Caco-2 (cell line): ENCODE measurements around the gene SERPINB6. TPM values are rescaled to one million over a fixed set of nuclear protein-coding genes. Genes with fewer than 3 reads are reported as not detected.

Experiments used
- BruUV-seq: library from RNA; stranded (reverse); fragments of 400-500 nt; replicated peaks from 2 replicates; lab custom pipeline; 2021; lab: Mats Ljungman, UMichigan
- CTCF ChIA-PET: fragments of 300-600 bp; sonication (Branson Sonifier 250); formaldehyde crosslinking; loops from one replicate; lab custom pipeline; 2022; ENCODE audit warnings: antibody characterized with exemption; lab: Charles Lee
- POLR2A ChIA-PET: fragments of 300-600 bp; sonication (Branson Sonifier 250); formaldehyde crosslinking; loops from one replicate; lab custom pipeline; 2022; ENCODE audit warnings: antibody characterized with exemption; lab: Charles Lee
- DNase-seq, 2 experiments: peaks; one replicate each; pipeline versions ENCODE4 v3.0.0 to v3.0.0-alpha.2; 2020 to 2022
- H3K27me3 ChIP-seq: replicated peaks from 2 replicates; pipeline ENCODE4 v1.6.0; 2011; ENCODE audit warnings: low read length; ENCODE audit not compliant: control insufficient read depth, insufficient read depth
- H3K36me3 ChIP-seq: 2 replicates; pipeline ENCODE4 v1.5.1; 2011; ENCODE audit warnings: low read length; ENCODE audit not compliant: control insufficient read depth, insufficient read depth
- H3K4me1 ChIP-seq: fragments of 250-450 bp; sonication (Bioruptor Pico); 2 replicates; pipeline ENCODE4 v1.5.1; 2020; ENCODE audit warnings: mild to moderate bottlenecking
- H3K4me3 ChIP-seq: 2 replicates; pipeline ENCODE4 v1.5.1; 2011; ENCODE audit warnings: low read depth, mild to moderate bottlenecking, control low read depth, low read length
- H3K9me3 ChIP-seq: fragments of 250-450 bp; sonication (Bioruptor Pico); 2 replicates; pipeline ENCODE4 v1.5.1; 2020; ENCODE audit warnings: mild to moderate bottlenecking, moderate library complexity
- H3K27ac Mint-ChIP-seq: one replicate; pipeline ENCODE4 v1.8.0; 2022; ENCODE audit warnings: mixed read lengths; ENCODE audit not compliant: unreplicated experiment
- H3K27me3 Mint-ChIP-seq: one replicate; pipeline ENCODE4 v1.8.0; 2022; ENCODE audit warnings: mixed read lengths; ENCODE audit not compliant: insufficient read depth, unreplicated experiment
- H3K36me3 Mint-ChIP-seq: one replicate; pipeline ENCODE4 v1.8.0; 2022; ENCODE audit warnings: mild to moderate bottlenecking, mixed read lengths; ENCODE audit not compliant: insufficient read depth, unreplicated experiment
- H3K4me1 Mint-ChIP-seq: one replicate; pipeline ENCODE4 v1.8.0; 2022; ENCODE audit warnings: low read depth, mixed read lengths; ENCODE audit not compliant: unreplicated experiment
- H3K4me3 Mint-ChIP-seq: one replicate; pipeline ENCODE4 v1.8.0; 2022; ENCODE audit warnings: mild to moderate bottlenecking, moderate library complexity, mixed read lengths; ENCODE audit not compliant: unreplicated experiment
- H3K9me3 Mint-ChIP-seq: one replicate; pipeline ENCODE4 v1.8.0; 2022; ENCODE audit warnings: mixed read lengths; ENCODE audit not compliant: unreplicated experiment
- intact Hi-C: fragments of 100-400 bp; cut with micrococcal nuclease; formaldehyde crosslinking; loops from one replicate; pipeline ENCODE4 v1.10.0; 2022; ENCODE audit not compliant: unreplicated experiment
- total RNA-seq: library from RNA; stranded (reverse); gene quantifications from 2 replicates; pipeline ENCODE4 v1.2.3, GENCODE V29; 2022
- TF ChIP-seq, protein P1 (sequence below), 2 experiments: fragments of 200-600 bp in 1 of 2; IDR thresholded peaks; 1 replicate in 1 of 2; 2 replicates in 1 of 2; pipeline versions ENCODE4 v1.5.1 to v1.8.0; 2011 to 2022; ENCODE audit warnings: antibody characterized with exemption in 1 of 2, control low read depth in 1 of 2, inconsistent platforms in 1 of 2, low read depth in 1 of 2, low read length in 1 of 2, mild to moderate bottlenecking in 1 of 2, moderate library complexity in 1 of 2; ENCODE audit not compliant: insufficient read depth in 1 of 2, severe bottlenecking in 1 of 2, unreplicated experiment in 1 of 2

Gene SERPINB6
- total RNA-seq, 1 experiment from 2014 or later = 60.0 TPM

DNA sequence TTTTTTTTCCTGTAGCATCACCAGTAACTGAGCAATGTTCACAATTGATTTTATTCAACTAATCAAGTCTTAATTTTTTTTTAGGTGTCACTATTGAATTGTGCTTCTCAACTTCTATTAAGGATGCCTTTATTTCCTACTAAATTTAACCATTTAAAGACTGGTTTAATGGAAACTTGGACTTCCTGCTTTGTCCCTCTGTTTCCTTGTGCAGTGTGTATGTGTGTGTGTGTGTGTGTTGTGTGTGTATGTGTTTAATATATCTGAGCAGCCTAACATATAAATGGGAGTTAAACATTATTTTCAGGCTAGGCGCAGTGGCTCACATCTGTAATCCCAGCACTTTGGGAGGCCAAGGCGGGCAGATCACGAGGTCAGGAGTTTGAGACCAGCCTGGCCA is 1.8 kb downstream of the SERPINB6 start:
- ChIA-PET POLR2A (no interaction called here), CTCF (no interaction called here)
- no peaks in the 10 kb centered on the region for H3K27me3 ChIP-seq
- TF ChIP-seq, protein P1, sequence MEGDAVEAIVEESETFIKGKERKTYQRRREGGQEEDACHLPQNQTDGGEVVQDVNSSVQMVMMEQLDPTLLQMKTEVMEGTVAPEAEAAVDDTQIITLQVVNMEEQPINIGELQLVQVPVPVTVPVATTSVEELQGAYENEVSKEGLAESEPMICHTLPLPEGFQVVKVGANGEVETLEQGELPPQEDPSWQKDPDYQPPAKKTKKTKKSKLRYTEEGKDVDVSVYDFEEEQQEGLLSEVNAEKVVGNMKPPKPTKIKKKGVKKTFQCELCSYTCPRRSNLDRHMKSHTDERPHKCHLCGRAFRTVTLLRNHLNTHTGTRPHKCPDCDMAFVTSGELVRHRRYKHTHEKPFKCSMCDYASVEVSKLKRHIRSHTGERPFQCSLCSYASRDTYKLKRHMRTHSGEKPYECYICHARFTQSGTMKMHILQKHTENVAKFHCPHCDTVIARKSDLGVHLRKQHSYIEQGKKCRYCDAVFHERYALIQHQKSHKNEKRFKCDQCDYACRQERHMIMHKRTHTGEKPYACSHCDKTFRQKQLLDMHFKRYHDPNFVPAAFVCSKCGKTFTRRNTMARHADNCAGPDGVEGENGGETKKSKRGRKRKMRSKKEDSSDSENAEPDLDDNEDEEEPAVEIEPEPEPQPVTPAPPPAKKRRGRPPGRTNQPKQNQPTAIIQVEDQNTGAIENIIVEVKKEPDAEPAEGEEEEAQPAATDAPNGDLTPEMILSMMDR (IDR thresholded peaks at IDR 0.05; ENCODE audit: insufficient read depth in 1 of 2, low read depth in 1 of 2, low read length in 1 of 2, severe bottlenecking in 1 of 2, unreplicated experiment in 1 of 2) = no peak
- no TSS peak for BruUV-seq
- intact Hi-C loops = no loop called here
- H3K27ac Mint-ChIP-seq = no peak overlapping the region
- H3K9me3 ChIP-seq = no peaks in the 10 kb centered on the region
- no peaks in the 10 kb centered on the region for H3K27me3 Mint-ChIP-seq
- no peaks in the 10 kb centered on the region for H3K36me3 ChIP-seq
- no peak overlapping the region for H3K4me3 ChIP-seq
- no peak overlapping the region for H3K4me3 Mint-ChIP-seq
- no peak for DNase-seq
- H3K4me1 Mint-ChIP-seq = no peaks in the 10 kb centered on the region
- no peaks in the 10 kb centered on the region for H3K9me3 Mint-ChIP-seq
- H3K36me3 Mint-ChIP-seq = peaks cover 18% of the 10 kb centered on the region
- peaks cover 8% of the 10 kb centered on the region; the same call in 1 of the 2 replicates for H3K4me1 ChIP-seq

DNA sequence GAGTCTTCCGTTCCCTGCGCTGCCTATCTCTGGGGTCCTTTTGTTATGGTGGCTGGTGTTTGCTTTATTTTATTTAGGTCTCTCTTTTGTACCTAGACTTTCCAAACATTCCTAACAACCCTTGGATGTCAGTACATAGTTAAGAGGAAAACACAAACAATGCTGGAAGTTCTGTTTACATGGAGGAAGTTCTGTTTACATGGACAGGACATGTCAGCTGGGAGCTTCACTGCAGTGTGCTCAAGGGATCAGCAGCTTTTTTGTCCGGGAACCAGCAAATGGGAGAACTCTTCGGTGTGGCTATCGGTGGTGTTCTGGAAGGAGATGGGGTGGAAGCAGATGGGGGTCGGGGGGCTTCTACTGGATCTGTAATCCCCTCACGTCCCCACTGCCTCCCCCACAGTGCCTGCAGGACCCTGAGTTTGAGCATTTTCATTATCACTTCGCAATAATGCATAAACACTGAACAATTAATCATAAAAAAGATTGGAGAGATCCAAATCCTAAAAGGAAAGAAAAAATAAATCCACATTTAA is 2.7 kb downstream of the SERPINB6 start:
- Mint-ChIP-seq H3K27ac (no peak overlapping the region), H3K4me1 (no peaks in the 10 kb centered on the region), H3K4me3 (no peak overlapping the region), H3K36me3 (peaks cover 18% of the 10 kb centered on the region), H3K27me3 (no peaks in the 10 kb centered on the region), H3K9me3 (no peaks in the 10 kb centered on the region)
- Histone ChIP-seq H3K36me3 (no peaks in the 10 kb centered on the region), H3K4me1 (peaks cover 8% of the 10 kb centered on the region; the same call in 1 of the 2 replicates), H3K27me3 (no peaks in the 10 kb centered on the region), H3K4me3 (no peak overlapping the region), H3K9me3 (no peaks in the 10 kb centered on the region)
- BruUV-seq = no TSS peak
- CTCF ChIA-PET = no interaction called here
- TF ChIP-seq, protein P1 (IDR thresholded peaks at IDR 0.05; ENCODE audit: insufficient read depth in 1 of 2, low read depth in 1 of 2, low read length in 1 of 2, severe bottlenecking in 1 of 2, unreplicated experiment in 1 of 2) = no peak
- POLR2A ChIA-PET = no interaction called here
- DNase-seq = no peak
- intact Hi-C loops = no loop called here

GRCh38 chr6:2967936-2968335 is 3.4 kb downstream of the SERPINB6 start:
- DNase-seq = no peak
- no peak overlapping the region for H3K4me3 Mint-ChIP-seq
- POLR2A ChIA-PET = no interaction called here
- no peaks in the 10 kb centered on the region for H3K9me3 ChIP-seq
- no peak overlapping the region for H3K4me3 ChIP-seq
- BruUV-seq = no TSS peak
- H3K27me3 ChIP-seq = no peaks in the 10 kb centered on the region
- H3K4me1 ChIP-seq = peaks cover 13% of the 10 kb centered on the region
- no peaks in the 10 kb centered on the region for H3K9me3 Mint-ChIP-seq
- peaks cover 18% of the 10 kb centered on the region for H3K36me3 Mint-ChIP-seq
- H3K36me3 ChIP-seq = no peaks in the 10 kb centered on the region
- TF ChIP-seq, protein P1 (IDR thresholded peaks at IDR 0.05; ENCODE audit: insufficient read depth in 1 of 2, low read depth in 1 of 2, low read length in 1 of 2, severe bottlenecking in 1 of 2, unreplicated experiment in 1 of 2) = no peak
- CTCF ChIA-PET = no interaction called here
- intact Hi-C loops = no loop called here
- no peak overlapping the region for H3K27ac Mint-ChIP-seq
- H3K27me3 Mint-ChIP-seq = no peaks in the 10 kb centered on the region
- no peaks in the 10 kb centered on the region for H3K4me1 Mint-ChIP-seq
